AG04450 (cell line): Measurements from ENCODE around the gene NF1. TPM values are rescaled to one million over a fixed set of nuclear protein-coding genes. Genes with fewer than 3 reads are reported as not detected.

Experiments
- CTCF ChIA-PET: fragments of 300-600, 350-600 bp; formaldehyde crosslinking; extraction: SDS; loops from one replicate; lab custom pipeline; 2022; ENCODE audit warnings: antibody characterized with exemption, inconsistent platforms; lab: Charles Lee
- POLR2A ChIA-PET: fragments of 350-600 bp; formaldehyde crosslinking; extraction: SDS; loops from one replicate; lab custom pipeline; 2021; ENCODE audit warnings: antibody characterized with exemption, inconsistent platforms; lab: Yijun Ruan, JAX
- DNase-seq: peaks from one replicate; pipeline ENCODE4 v3.0.0-alpha.2; 2011; ENCODE audit warnings: low read depth, low spot score
- H3K27ac ChIP-seq: one replicate; pipeline ENCODE4 v1.5.1; 2012; ENCODE audit warnings: low read depth, low read length, control low read depth
- H3K27me3 ChIP-seq: one replicate; pipeline ENCODE4 v1.6.0; 2012; ENCODE audit warnings: low read length; ENCODE audit not compliant: control insufficient read depth, insufficient read depth
- H3K4me3 ChIP-seq: 2 replicates; pipeline ENCODE4 v1.5.1; 2011; ENCODE audit warnings: mild to moderate bottlenecking, low read depth, low read length, control low read depth
- H3K9me3 ChIP-seq: 2 replicates; pipeline ENCODE4 v1.5.1; 2012; ENCODE audit warnings: low read length; ENCODE audit not compliant: control insufficient read depth, insufficient read depth
- polyA plus RNA-seq: library from polyadenylated mRNA; depleted of rRNA; stranded (reverse); fragments of >200 nt; gene quantifications from 2 replicates; pipeline ENCODE4 v1.2.3, GENCODE V29; 2011
- TF ChIP-seq, protein P1 (sequence below): IDR thresholded peaks from 2 replicates; pipeline ENCODE4 v1.5.1; 2011; ENCODE audit warnings: low read depth, low read length, control low read depth, inconsistent platforms

The NF1 gene
- polyA plus RNA-seq, 1 experiment: 60.5 TPM

DNA sequence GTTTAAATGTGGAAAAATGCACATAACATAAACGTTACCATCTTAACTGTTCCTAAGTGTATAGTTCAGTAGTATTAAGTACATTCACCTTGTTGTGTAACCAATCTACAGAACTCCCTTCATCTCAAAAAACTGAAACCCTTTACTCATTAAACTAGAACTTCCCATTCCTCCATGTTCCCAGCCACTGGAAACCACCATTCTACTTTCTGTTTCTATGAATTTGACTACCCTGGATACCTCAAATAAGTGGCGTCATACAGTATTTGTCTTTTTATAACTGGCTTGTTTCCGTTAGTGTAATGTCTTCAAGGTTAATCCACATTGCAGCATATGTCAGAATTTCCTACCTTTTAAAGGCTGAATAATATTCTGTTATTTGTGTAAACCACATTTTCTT, 38.2 kb downstream of the NF1 start:
- POLR2A ChIA-PET: no interaction called here
- CTCF ChIA-PET: no interaction called here
- no peaks in the 10 kb centered on the region for H3K27me3 ChIP-seq
- no peaks in the 10 kb centered on the region for H3K9me3 ChIP-seq
- no peak for DNase-seq
- TF ChIP-seq, protein P1, sequence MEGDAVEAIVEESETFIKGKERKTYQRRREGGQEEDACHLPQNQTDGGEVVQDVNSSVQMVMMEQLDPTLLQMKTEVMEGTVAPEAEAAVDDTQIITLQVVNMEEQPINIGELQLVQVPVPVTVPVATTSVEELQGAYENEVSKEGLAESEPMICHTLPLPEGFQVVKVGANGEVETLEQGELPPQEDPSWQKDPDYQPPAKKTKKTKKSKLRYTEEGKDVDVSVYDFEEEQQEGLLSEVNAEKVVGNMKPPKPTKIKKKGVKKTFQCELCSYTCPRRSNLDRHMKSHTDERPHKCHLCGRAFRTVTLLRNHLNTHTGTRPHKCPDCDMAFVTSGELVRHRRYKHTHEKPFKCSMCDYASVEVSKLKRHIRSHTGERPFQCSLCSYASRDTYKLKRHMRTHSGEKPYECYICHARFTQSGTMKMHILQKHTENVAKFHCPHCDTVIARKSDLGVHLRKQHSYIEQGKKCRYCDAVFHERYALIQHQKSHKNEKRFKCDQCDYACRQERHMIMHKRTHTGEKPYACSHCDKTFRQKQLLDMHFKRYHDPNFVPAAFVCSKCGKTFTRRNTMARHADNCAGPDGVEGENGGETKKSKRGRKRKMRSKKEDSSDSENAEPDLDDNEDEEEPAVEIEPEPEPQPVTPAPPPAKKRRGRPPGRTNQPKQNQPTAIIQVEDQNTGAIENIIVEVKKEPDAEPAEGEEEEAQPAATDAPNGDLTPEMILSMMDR: no peak
- no peak overlapping the region for H3K27ac ChIP-seq
- H3K4me3 ChIP-seq: no peak overlapping the region

DNA sequence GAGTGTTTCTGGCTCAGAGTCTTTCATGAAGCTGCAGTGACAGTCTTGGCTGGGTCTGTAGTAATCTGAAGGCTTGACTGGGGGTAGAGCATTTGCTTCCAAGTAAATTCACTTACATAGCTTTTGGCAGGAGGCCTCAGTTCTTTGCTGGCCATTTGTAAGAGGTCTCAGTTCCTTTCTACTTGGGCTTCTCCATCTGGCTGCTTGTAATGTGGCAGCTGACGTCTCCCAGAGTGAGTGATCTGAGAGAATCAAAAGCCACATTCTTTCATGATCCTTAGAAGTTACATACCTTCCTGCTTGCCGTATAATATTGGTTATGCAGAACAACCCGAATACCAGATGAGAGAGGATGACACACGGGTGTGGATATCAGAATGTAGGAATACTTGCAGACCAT, 39.8 kb downstream of the NF1 start:
- POLR2A ChIA-PET: no interaction called here
- CTCF ChIA-PET: no interaction called here
- no peak overlapping the region for H3K27ac ChIP-seq
- H3K9me3 ChIP-seq: no peaks in the 10 kb centered on the region
- TF ChIP-seq, protein P1: no peak
- no peaks in the 10 kb centered on the region for H3K27me3 ChIP-seq
- no peak overlapping the region for H3K4me3 ChIP-seq
- DNase-seq: no peak

DNA sequence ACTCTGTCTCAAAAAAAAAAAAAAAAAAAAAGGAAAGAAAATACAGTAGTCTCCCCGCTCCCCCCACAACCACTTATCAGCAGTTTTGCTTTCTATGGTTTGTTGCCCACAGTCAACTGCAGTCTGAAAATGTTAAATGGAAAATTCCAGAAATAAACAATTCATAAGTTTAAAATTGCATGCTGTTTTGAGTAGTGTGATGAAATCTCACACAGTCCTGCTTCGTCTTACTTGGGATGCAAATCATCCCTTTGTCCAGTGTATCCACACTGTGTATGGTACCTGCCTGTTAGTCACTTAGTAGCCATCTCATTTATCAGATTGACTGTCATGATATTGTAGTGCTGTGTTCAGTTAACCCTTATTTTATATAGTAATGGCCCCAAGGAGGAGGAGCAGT, 41.5 kb downstream of the NF1 start:
- DNase-seq: no peak
- ChIA-PET POLR2A (no interaction called here), CTCF (no interaction called here)

DNA sequence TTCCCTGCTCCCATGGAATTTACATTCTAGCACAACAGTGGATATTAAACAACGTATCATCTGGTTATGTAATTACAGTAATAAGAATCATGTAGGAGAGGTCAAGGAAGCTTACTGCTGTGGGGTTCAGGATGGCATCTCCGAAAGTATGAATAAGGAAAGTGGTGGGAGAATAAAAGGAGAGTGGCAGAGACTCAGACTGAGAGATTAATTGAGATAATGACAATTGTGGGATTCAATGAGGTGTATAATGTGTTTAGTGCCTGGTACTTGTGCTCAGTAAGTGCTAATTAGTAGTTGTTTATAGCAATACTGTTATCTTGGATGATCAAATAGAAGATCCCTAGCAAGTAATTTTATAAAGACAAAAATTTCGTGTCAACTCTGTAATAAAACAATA, 45.3 kb downstream of the NF1 start:
- no peak for DNase-seq
- CTCF ChIA-PET: no interaction called here
- Histone ChIP-seq H3K4me3 (no peak overlapping the region), H3K27ac (no peak overlapping the region), H3K27me3 (no peaks in the 10 kb centered on the region), H3K9me3 (no peaks in the 10 kb centered on the region)
- TF ChIP-seq, protein P1: no peak
- POLR2A ChIA-PET: no interaction called here

More for the DNA sequence above, 41.5 kb downstream of the NF1 start:
- Histone ChIP-seq H3K27ac (no peak overlapping the region), H3K9me3 (no peaks in the 10 kb centered on the region), H3K4me3 (no peak overlapping the region), H3K27me3 (no peaks in the 10 kb centered on the region)
- TF ChIP-seq, protein P1: no peak

DNA sequence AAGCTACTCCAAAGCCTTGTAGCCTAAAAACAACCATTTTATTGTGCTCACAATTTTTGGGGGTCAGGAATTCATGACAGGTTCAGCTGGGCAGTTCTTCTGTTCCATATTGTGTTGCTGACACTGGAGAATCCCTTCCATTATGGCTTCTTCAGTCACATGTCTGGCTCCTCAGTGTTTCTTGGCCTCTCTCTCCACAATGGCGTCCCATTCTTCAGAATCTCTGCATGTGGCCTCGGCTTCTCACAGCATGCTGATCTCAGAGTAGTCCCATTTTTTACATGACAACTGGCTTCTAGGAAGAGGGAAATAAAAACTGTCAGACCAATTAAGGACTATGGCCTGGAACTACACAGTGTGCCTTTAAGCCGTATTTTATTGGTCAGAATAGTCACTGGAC, 49.7 kb downstream of the NF1 start:
- CTCF ChIA-PET: no interaction called here
- no peak overlapping the region for H3K4me3 ChIP-seq
- POLR2A ChIA-PET: no interaction called here
- no peaks in the 10 kb centered on the region for H3K9me3 ChIP-seq
- H3K27me3 ChIP-seq: no peaks in the 10 kb centered on the region
- no peak overlapping the region for H3K27ac ChIP-seq
- TF ChIP-seq, protein P1: no peak
- DNase-seq: no peak
